Thyroid gland (tissue), 4 donors: ENCODE results near the gene FOXD2. TPM values are rescaled to one million over a fixed set of nuclear protein-coding genes. Genes with fewer than 3 reads are reported as not detected.

Experiments
- DNase-seq, 2 donors: peaks; one replicate each; pipeline ENCODE4 v3.0.0-alpha.2; 2019
- H3K27ac ChIP-seq, 3 donors: fragments of 200-600 bp; sonication (generic); 1 replicate in 2 of 3; 2 replicates in 1 of 3; pipeline ENCODE4 v1.5.1; 2016 to 2019; ENCODE audit warnings: mild to moderate bottlenecking in 1 of 3, moderate library complexity in 1 of 3
- H3K27me3 ChIP-seq: fragments of 200-600 bp; sonication (generic); one replicate; pipeline ENCODE4 v1.5.1; 2019
- H3K36me3 ChIP-seq, 2 donors: fragments of 200-600 bp; sonication (generic); one replicate each; pipeline ENCODE4 v1.5.1; 2016 to 2019
- H3K4me1 ChIP-seq, 2 donors: fragments of 200-600 bp; sonication (generic); one replicate each; pipeline ENCODE4 v1.5.1; 2017 to 2019
- H3K4me3 ChIP-seq, 3 donors: fragments of 200-600 bp; sonication (generic); replicated peaks in 1 of 3; 1 replicate in 2 of 3; 2 replicates in 1 of 3; pipeline ENCODE4 v1.5.1; 2016; ENCODE audit warnings: mild to moderate bottlenecking in 1 of 3
- H3K9me3 ChIP-seq: fragments of 200-600 bp; sonication (generic); one replicate; pipeline ENCODE4 v1.5.1; 2017
- CTCF ChIP-seq, 6 experiments: fragments of 200-600 bp in 3 of 6; fragments of 450-650 bp in 3 of 6; sonication (generic) in 3 of 6; IDR thresholded peaks; one replicate each; pipeline ENCODE4 v1.5.1; 2016 to 2019; ENCODE audit warnings: antibody characterized with exemption in 6 of 6, mild to moderate bottlenecking in 2 of 6, inconsistent platforms in 1 of 6, moderate library complexity in 1 of 6
- POLR2A ChIP-seq, 2 donors: fragments of 450-650 bp; IDR thresholded peaks; one replicate each; pipeline ENCODE4 v1.6.1; 2017; ENCODE audit warnings: antibody characterized with exemption in 2 of 2, mild to moderate bottlenecking in 2 of 2, moderate library complexity in 1 of 2
- WGBS, 2 donors: methylation state at CpG; one replicate each; pipeline ENCODE4 v1.1.5; 2017; 5-methylcytosine and 5-hydroxymethylcytosine counted together
- intact Hi-C: fragments of 100-400 bp; cut with DNase I; formaldehyde crosslinking; loops from one replicate; pipeline ENCODE4 v1.15.1; 2023
- total RNA-seq, 4 donors: library from RNA; depleted of rRNA; stranded (reverse); fragments of >200 nt; gene quantifications; one replicate each; pipeline ENCODE4 v1.2.3, GENCODE V29; 2016

The FOXD2 gene
- total RNA-seq, 4 donors from 2014 or later = 0.11 to 0.54 TPM; not detected in 2

DNA sequence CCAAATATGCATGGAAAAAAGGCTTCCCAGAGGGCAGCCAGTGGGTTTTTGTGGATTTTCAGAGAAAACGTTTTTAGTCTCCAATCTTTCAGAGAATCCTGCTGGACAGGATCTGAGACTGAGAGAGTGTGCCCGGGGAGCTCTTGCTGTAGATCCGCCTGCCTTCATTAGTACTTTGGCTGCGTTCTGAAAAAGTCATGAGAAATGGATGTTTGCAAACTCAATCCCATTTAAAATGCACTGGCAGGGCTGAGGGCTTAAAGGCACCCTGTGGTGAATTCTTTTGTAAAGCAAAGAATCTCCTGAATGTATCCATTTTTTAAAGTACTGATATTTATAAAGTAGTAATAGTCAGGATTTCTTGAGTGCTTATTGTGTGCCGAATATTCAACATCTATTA, 22.2 kb downstream of the FOXD2 start:
- no peak for DNase-seq
- TF ChIP-seq POLR2A (IDR thresholded peaks at IDR 0.05) (no peak), CTCF (IDR thresholded peaks at IDR 0.05) (no peak)
- Histone ChIP-seq H3K9me3 (no peaks in the 10 kb centered on the region), H3K27ac (no peak overlapping the region), H3K4me3 (no peak overlapping the region), H3K36me3 (no peaks in the 10 kb centered on the region), H3K27me3 (no peaks in the 10 kb centered on the region), H3K4me1 (no peaks in the 10 kb centered on the region)
- intact Hi-C loops = no loop called here
- WGBS, 2 donors = 13 to 17% methylated on average over 5 of the region's 5 CpGs

GRCh38 chr1:47460456-47460855, 22.6 kb downstream of the FOXD2 start:
- intact Hi-C loops = no loop called here
- no peak for DNase-seq
- no peak overlapping the region for H3K27ac ChIP-seq
- H3K4me1 ChIP-seq = no peaks in the 10 kb centered on the region
- no peaks in the 10 kb centered on the region for H3K36me3 ChIP-seq
- H3K4me3 ChIP-seq = no peak overlapping the region
- H3K9me3 ChIP-seq = no peaks in the 10 kb centered on the region
- TF ChIP-seq POLR2A (IDR thresholded peaks at IDR 0.05) (no peak), CTCF (IDR thresholded peaks at IDR 0.05) (no peak)
- no peaks in the 10 kb centered on the region for H3K27me3 ChIP-seq

DNA sequence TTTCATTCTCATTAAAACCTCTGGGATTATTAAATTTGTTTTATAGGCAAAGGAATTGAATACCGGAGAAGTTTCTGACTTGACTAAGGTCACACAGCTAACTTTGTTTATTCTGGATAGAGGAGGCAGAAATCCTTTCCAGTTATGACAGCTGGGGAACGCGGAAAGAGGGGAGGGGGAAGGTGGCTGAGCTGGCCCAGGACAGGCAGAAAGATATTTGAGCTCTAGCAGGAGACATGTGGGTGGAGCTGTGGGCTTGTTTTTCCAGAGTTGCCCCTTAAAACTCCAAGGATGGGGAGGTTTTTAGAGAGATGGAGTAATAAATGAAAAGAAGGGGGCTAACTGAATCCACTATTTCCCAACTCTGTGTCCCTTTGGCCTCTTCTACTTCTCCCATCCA, 27.8 kb downstream of the FOXD2 start:
- no peaks in the 10 kb centered on the region for H3K27me3 ChIP-seq
- WGBS, 2 donors = 47 to 57% methylated on average over 3 of the region's 3 CpGs
- no peaks in the 10 kb centered on the region for H3K36me3 ChIP-seq
- intact Hi-C loops = no loop called here
- H3K27ac ChIP-seq = no peak overlapping the region
- DNase-seq = no peak
- no peak overlapping the region for H3K4me3 ChIP-seq
- H3K4me1 ChIP-seq = no peaks in the 10 kb centered on the region
- TF ChIP-seq CTCF (IDR thresholded peaks at IDR 0.05) (no peak), POLR2A (IDR thresholded peaks at IDR 0.05) (no peak)
- no peaks in the 10 kb centered on the region for H3K9me3 ChIP-seq

DNA sequence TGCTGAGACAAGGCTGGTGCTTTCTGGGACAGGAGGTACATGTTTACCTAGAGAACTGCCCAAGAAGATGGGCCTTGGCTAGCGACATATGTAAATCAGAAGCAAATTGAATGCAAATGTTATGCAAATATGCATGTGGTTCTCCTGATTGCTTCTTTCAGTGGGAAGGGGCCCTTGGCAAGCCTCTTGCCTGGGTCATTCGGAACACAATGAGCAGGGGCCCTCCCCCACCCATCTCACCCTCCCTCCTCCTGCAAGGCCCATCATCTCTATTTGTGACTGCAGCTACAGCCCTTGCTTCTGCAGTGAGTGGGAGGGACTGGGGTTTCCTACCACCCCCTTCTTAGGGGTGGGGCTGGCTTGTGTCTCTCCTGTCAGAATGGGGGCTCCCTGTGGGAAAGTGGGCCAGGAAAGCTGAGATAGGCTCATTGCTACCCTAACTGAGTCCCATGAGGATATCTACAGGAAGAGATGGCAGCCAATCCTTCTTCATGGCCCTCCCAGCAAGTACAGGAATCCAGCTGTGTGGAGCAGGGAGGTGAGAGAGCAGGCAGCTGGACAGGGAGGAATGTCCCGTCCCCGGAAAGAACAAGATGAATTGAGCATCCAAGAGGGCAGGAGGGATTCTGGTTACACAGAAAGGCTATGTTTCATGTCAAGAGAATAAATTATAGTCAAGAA, 31.0 kb downstream of the FOXD2 start:
- WGBS, 2 donors = 65 to 67% methylated on average over 4 of the region's 4 CpGs
- H3K27ac ChIP-seq = no peak overlapping the region

More for the DNA sequence above, 31.0 kb downstream of the FOXD2 start:
- Histone ChIP-seq H3K36me3 (no peaks in the 10 kb centered on the region), H3K4me1 (no peaks in the 10 kb centered on the region), H3K4me3 (no peak overlapping the region), H3K9me3 (no peaks in the 10 kb centered on the region), H3K27me3 (no peaks in the 10 kb centered on the region)
- TF ChIP-seq CTCF (IDR thresholded peaks at IDR 0.05) (no peak), POLR2A (IDR thresholded peaks at IDR 0.05) (no peak)
- no peak for DNase-seq
- intact Hi-C loops = no loop called here
